SK-N-SH (cell line): ENCODE results near the gene FAM131C. TPM values are rescaled to one million over a fixed set of nuclear protein-coding genes. Genes with fewer than 3 reads are reported as not detected.

Experiments
- CTCF ChIA-PET: fragments of 300-600, 350-600 bp; formaldehyde crosslinking; extraction: SDS; loops from one replicate; lab custom pipeline; 2021; lab: Yijun Ruan, JAX
- POLR2A ChIA-PET: fragments of 350-600 bp; sonication (Branson Sonifier 250); formaldehyde crosslinking; extraction: SDS; loops from one replicate; lab custom pipeline; 2020; ENCODE audit warnings: antibody characterized with exemption, inconsistent platforms; lab: Yijun Ruan, JAX
- DNase-seq: peaks from one replicate; pipeline ENCODE4 v3.0.0; 2012
- H2AFZ ChIP-seq: fragments of 200-600 bp; sonication (generic); 2 replicates; pipeline ENCODE4 v1.8.1; 2016; ENCODE audit warnings: antibody characterized with exemption, mild to moderate bottlenecking, low read depth
- H3F3A ChIP-seq: fragments of 200-600 bp; sonication (generic); replicated peaks from 2 replicates; pipeline ENCODE3; 2016; ENCODE audit warnings: antibody characterized with exemption, mild to moderate bottlenecking; ENCODE audit not compliant: insufficient read depth
- H3K27ac ChIP-seq, 2 experiments: fragments of 200-500 bp in 1 of 2; fragments of 200-600 bp in 1 of 2; sonication (Bioruptor generic) in 1 of 2; sonication (generic), shearing (Covaris generic) in 1 of 2; 2 replicates each; pipeline versions ENCODE4 v1.5.1 to v1.6.1; 2014 to 2016; ENCODE audit warnings: low read depth in 2 of 2, inconsistent platforms in 1 of 2, low read length in 1 of 2, mild to moderate bottlenecking in 1 of 2, mixed read lengths in 1 of 2
- H3K27me3 ChIP-seq: fragments of 200-600 bp; sonication (generic), shearing (Covaris generic); 2 replicates; pipeline ENCODE4 v1.6.1; 2016; ENCODE audit warnings: mixed run types; ENCODE audit not compliant: insufficient read depth
- H3K36me3 ChIP-seq, 2 experiments: fragments of 200-500 bp in 1 of 2; fragments of 200-600 bp in 1 of 2; sonication (Bioruptor generic) in 1 of 2; sonication (generic) in 1 of 2; replicated peaks in 1 of 2; 2 replicates each; pipeline versions ENCODE3 to v1.5.1; 2014 to 2016; ENCODE audit warnings: low read length in 1 of 2, mild to moderate bottlenecking in 1 of 2; ENCODE audit not compliant: insufficient read depth in 2 of 2, control insufficient read depth in 1 of 2
- H3K4me1 ChIP-seq, 2 experiments: fragments of 200-500 bp in 1 of 2; fragments of 200-600 bp in 1 of 2; sonication (Bioruptor generic) in 1 of 2; sonication (generic), shearing (Covaris generic) in 1 of 2; 2 replicates each; pipeline versions ENCODE4 v1.5.1 to v1.6.1; 2014 to 2016; ENCODE audit warnings: low read depth in 1 of 2, low read length in 1 of 2, mixed run types in 1 of 2; ENCODE audit not compliant: insufficient read depth in 2 of 2, control insufficient read depth in 1 of 2
- H3K4me2 ChIP-seq: fragments of 200-600 bp; sonication (generic), shearing (Covaris generic); 2 replicates; pipeline ENCODE4 v1.6.1; 2017; ENCODE audit warnings: mixed run types
- H3K4me3 ChIP-seq, 2 experiments: fragments of 200-500 bp in 1 of 2; fragments of 200-600 bp in 1 of 2; sonication (Bioruptor generic) in 1 of 2; sonication (generic), shearing (Covaris generic) in 1 of 2; 2 replicates each; pipeline versions ENCODE4 v1.5.1 to v1.8.1; 2014 to 2016; ENCODE audit warnings: low read depth in 2 of 2, inconsistent platforms in 1 of 2, low read length in 1 of 2, mild to moderate bottlenecking in 1 of 2, mixed read lengths in 1 of 2, moderate library complexity in 1 of 2
- H3K79me2 ChIP-seq: fragments of 200-600 bp; sonication (generic); 2 replicates; pipeline ENCODE4 v1.8.1; 2017; ENCODE audit warnings: mild to moderate bottlenecking; ENCODE audit not compliant: insufficient read depth
- H3K9ac ChIP-seq: fragments of 200-600 bp; sonication (generic); 2 replicates; pipeline ENCODE4 v1.6.1; 2017; ENCODE audit warnings: mixed run types
- H3K9me2 ChIP-seq: fragments of 200-600 bp; sonication (generic); 2 replicates; pipeline ENCODE4 v1.6.1; 2017; ENCODE audit warnings: mixed run types
- H3K9me3 ChIP-seq: fragments of 200-600 bp; sonication (generic); 2 replicates; pipeline ENCODE4 v1.6.1; 2017; ENCODE audit warnings: mixed run types, mild to moderate bottlenecking, moderate library complexity
- H4K20me1 ChIP-seq: fragments of 200-600 bp; sonication (generic); 2 replicates; pipeline ENCODE4 v1.6.1; 2017; ENCODE audit warnings: mild to moderate bottlenecking, mixed run types; ENCODE audit not compliant: insufficient read depth
- CHD2 ChIP-seq: fragments of 150-350 bp; IDR thresholded peaks from 2 replicates; pipeline ENCODE4 v1.6.1; 2018; ENCODE audit warnings: low read length; ENCODE audit not compliant: partially characterized antibody
- ELF1 ChIP-seq: IDR thresholded peaks from 2 replicates; pipeline ENCODE4 v1.4.0; 2012
- EP300 ChIP-seq, 2 experiments: IDR thresholded peaks; 2 replicates each; pipeline versions ENCODE4 v1.4.0 to v1.6.1; 2012; ENCODE audit warnings: borderline replicate concordance in 1 of 2, low read depth in 1 of 2, low read length in 1 of 2
- FOXM1 ChIP-seq: IDR thresholded peaks from 2 replicates; pipeline ENCODE4 v1.4.0; 2012; ENCODE audit warnings: low read depth, mild to moderate bottlenecking
- GATA2 ChIP-seq: sonication (generic); formaldehyde crosslinking; IDR thresholded peaks from 2 replicates; pipeline ENCODE4 v1.5.0; 2020; ENCODE audit warnings: mild to moderate bottlenecking, missing genetic modification reagents
- MAX ChIP-seq: IDR thresholded peaks from 2 replicates; pipeline ENCODE4 v1.4.0; 2012; ENCODE audit warnings: low read depth
- POLR2AphosphoS5 ChIP-seq: IDR thresholded peaks from 2 replicates; pipeline ENCODE4 v1.6.1; 2012; ENCODE audit warnings: low read depth, low read length
- RAD21 ChIP-seq: IDR thresholded peaks from 2 replicates; pipeline ENCODE4 v1.6.1; 2012; ENCODE audit warnings: mild to moderate bottlenecking, low read length
- REST ChIP-seq: IDR thresholded peaks from 2 replicates; pipeline ENCODE4 v1.6.1; 2012; ENCODE audit warnings: mild to moderate bottlenecking, low read depth, low read length, moderate library complexity
- RFX5 ChIP-seq: IDR thresholded peaks from 2 replicates; pipeline ENCODE4 v1.6.1; 2012; ENCODE audit warnings: mild to moderate bottlenecking, improper control_type of control experiment, low read length
- SIN3A ChIP-seq: IDR thresholded peaks from 2 replicates; pipeline ENCODE4 v1.6.1; 2012; ENCODE audit warnings: low read depth, mild to moderate bottlenecking, low read length, moderate library complexity, borderline replicate concordance
- SMC3 ChIP-seq: IDR thresholded peaks from 2 replicates; pipeline ENCODE4 v1.6.1; 2012; ENCODE audit warnings: low read depth, low read length, improper control_type of control experiment
- TAF1 ChIP-seq: IDR thresholded peaks from 2 replicates; pipeline ENCODE4 v1.6.1; 2012; ENCODE audit warnings: low read depth, mild to moderate bottlenecking, low read length, moderate library complexity, borderline replicate concordance
- TCF12 ChIP-seq: IDR thresholded peaks from 2 replicates; pipeline ENCODE4 v1.4.0; 2012
- TEAD4 ChIP-seq: IDR thresholded peaks from 2 replicates; pipeline ENCODE4 v1.4.0; 2012; ENCODE audit warnings: mild to moderate bottlenecking, borderline replicate concordance; ENCODE audit not compliant: insufficient read depth
- USF2 ChIP-seq: fragments of 150-350 bp; IDR thresholded peaks from 2 replicates; pipeline ENCODE4 v1.6.1; 2017; ENCODE audit warnings: antibody characterized with exemption, low read length, low read depth, borderline replicate concordance
- YY1 ChIP-seq: IDR thresholded peaks from 2 replicates; pipeline ENCODE4 v1.4.0; 2012; ENCODE audit warnings: low read depth, mild to moderate bottlenecking
- ZBTB33 ChIP-seq: IDR thresholded peaks from 2 replicates; pipeline ENCODE4 v1.4.0; 2012; ENCODE audit warnings: low read depth, borderline replicate concordance
- WGBS: methylation state at CpG from one replicate; pipeline ENCODE4 v1.1.6; 2017; ENCODE audit warnings: low lambda C conversion rate; 5-methylcytosine and 5-hydroxymethylcytosine counted together
- polyA plus RNA-seq, 3 experiments: library from polyadenylated mRNA; depleted of rRNA; stranded (reverse); fragments of >200 nt; gene quantifications; 2 replicates each; pipeline ENCODE4 v1.2.3, GENCODE V29; 2012
- TF ChIP-seq, protein P1 (sequence below): fragments of 200-600 bp; sonication (generic); IDR thresholded peaks from 2 replicates; pipeline ENCODE4 v1.6.1; 2017; ENCODE audit warnings: antibody characterized with exemption, mild to moderate bottlenecking, moderate library complexity
- TF ChIP-seq, protein P2 (sequence below): IDR thresholded peaks from 2 replicates; pipeline ENCODE4; 2012

FAM131C gene
- polyA plus RNA-seq, 1 of the 3 experiments (the other 2 are of a cell fraction): 1.6 TPM

GRCh38 chr1:16082283-16083038 is 9.0 kb upstream of the FAM131C start:
- CTCF ChIA-PET: interaction anchor here (0.6 to 12.3 kb wide), 50 partner anchors 11 to 539 kb away, joined by 3 to 513 read pairs (median 4); partner anchors contain the start of genes CLCNKB, EPHA2, FAM131C and SZRD1
- 52% methylated on average over 8 of the region's 9 CpGs for WGBS
- no peak overlapping the region; a peak in 1 of 4 replicates for H3K4me3 ChIP-seq
- TF ChIP-seq, protein P1, sequence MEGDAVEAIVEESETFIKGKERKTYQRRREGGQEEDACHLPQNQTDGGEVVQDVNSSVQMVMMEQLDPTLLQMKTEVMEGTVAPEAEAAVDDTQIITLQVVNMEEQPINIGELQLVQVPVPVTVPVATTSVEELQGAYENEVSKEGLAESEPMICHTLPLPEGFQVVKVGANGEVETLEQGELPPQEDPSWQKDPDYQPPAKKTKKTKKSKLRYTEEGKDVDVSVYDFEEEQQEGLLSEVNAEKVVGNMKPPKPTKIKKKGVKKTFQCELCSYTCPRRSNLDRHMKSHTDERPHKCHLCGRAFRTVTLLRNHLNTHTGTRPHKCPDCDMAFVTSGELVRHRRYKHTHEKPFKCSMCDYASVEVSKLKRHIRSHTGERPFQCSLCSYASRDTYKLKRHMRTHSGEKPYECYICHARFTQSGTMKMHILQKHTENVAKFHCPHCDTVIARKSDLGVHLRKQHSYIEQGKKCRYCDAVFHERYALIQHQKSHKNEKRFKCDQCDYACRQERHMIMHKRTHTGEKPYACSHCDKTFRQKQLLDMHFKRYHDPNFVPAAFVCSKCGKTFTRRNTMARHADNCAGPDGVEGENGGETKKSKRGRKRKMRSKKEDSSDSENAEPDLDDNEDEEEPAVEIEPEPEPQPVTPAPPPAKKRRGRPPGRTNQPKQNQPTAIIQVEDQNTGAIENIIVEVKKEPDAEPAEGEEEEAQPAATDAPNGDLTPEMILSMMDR: peak; percentile 89
- no peak for TF ChIP-seq USF2
- TF ChIP-seq MAX: no peak
- TF ChIP-seq ELF1: no peak
- no peak for TF ChIP-seq CHD2
- no peak for TF ChIP-seq YY1
- no peak for TF ChIP-seq REST
- TF ChIP-seq RAD21: peak; percentile 77
- TF ChIP-seq SMC3: peak; percentile 87
- no peak for TF ChIP-seq POLR2AphosphoS5
- no peak for TF ChIP-seq ZBTB33
- no peak for TF ChIP-seq EP300 (IDR thresholded peaks at IDR 0.05; ENCODE audit: borderline replicate concordance in 1 of 2, low read depth in 1 of 2, low read length in 1 of 2)
- TF ChIP-seq GATA2 (CRISPR knock-in tag): no peak
- no peak for TF ChIP-seq TCF12
- TF ChIP-seq FOXM1: no peak
- no peak for TF ChIP-seq RFX5
- TF ChIP-seq, protein P2, sequence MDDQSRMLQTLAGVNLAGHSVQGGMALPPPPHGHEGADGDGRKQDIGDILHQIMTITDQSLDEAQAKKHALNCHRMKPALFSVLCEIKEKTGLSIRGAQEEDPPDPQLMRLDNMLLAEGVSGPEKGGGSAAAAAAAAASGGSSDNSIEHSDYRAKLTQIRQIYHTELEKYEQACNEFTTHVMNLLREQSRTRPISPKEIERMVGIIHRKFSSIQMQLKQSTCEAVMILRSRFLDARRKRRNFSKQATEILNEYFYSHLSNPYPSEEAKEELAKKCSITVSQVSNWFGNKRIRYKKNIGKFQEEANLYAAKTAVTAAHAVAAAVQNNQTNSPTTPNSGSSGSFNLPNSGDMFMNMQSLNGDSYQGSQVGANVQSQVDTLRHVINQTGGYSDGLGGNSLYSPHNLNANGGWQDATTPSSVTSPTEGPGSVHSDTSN: no peak
- TF ChIP-seq TAF1: no peak
- no peak for TF ChIP-seq TEAD4
- no peak for TF ChIP-seq SIN3A
- TF ChIP-seq, all 33 proteins: peak for 3
- Histone ChIP-seq H3K9me2 (no peaks in the 10 kb centered on the region), H3K9ac (no peak overlapping the region), H3K9me3 (no peaks in the 10 kb centered on the region), H3K27me3 (no peaks in the 10 kb centered on the region), H3F3A (peaks cover 8% of the 10 kb centered on the region), H3K36me3 (no peaks in the 10 kb centered on the region), H4K20me1 (no peaks in the 10 kb centered on the region), H2AFZ (no peak overlapping the region), H3K79me2 (no peaks in the 10 kb centered on the region), H3K4me2 (no peak overlapping the region), H3K27ac (no peak overlapping the region), H3K4me1 (peaks cover 0 to 3% of the 10 kb centered on the region in 2 experiments; a peak in 1 of 4 replicates)
- POLR2A ChIA-PET: interaction anchor here (0.9 kb wide), 1 partner anchor 104 kb away, joined by 3 read pairs; no protein-coding TSS in a partner anchor
- peak; percentile 80 for DNase-seq
